Right lobe of liver (tissue), 4 donors: ENCODE measurements around the gene IGF2R.

Experiments used
- POLR2A ChIP-seq: fragments of 450-650 bp; IDR thresholded peaks from one replicate; pipeline ENCODE4 v1.6.1; 2017; ENCODE audit warnings: antibody characterized with exemption, mild to moderate bottlenecking
- TF ChIP-seq, protein P1 (sequence below), 4 donors: fragments of 200-600 bp in 3 of 4; fragments of 450-650 bp in 1 of 4; IDR thresholded peaks; one replicate each; pipeline versions ENCODE4 v1.5.1 to v1.8.0; 2016 to 2022; ENCODE audit warnings: antibody characterized with exemption in 4 of 4, mild to moderate bottlenecking in 2 of 4
- donor health status: DM: no; HTN: no; CAD: no.
- donor health status: DM: no; HTN: no; CAD: no.
- donor health status: DM: no; HTN: yes; CAD: no.

DNA sequence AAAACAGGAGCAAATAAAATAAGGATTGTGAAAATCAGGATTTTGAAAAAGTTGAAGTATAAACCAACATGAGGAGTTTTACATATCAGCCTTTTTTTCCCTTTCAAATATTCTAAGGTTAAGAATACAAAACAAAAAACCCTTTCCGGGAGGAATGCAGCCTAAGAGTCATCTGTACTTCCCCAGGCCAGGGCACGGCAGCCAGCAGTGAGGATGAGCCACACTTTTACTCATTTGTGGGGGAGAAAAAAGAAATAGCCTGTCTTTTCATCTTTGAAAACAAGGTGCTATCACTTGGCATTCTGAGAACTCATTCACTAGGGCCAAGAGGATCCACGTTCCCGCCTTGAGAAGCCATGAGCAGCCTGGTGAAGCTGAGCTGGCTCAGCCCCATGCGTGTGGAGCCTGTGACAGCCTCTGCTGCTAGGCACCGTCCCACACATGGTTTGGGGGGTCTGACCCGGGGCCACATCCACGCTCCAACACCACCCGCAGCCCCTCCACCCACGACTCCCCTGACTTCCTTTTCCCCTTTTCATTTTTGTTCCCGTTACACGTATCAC, 164.0 kb downstream of the IGF2R start:
- TF ChIP-seq, protein P1, sequence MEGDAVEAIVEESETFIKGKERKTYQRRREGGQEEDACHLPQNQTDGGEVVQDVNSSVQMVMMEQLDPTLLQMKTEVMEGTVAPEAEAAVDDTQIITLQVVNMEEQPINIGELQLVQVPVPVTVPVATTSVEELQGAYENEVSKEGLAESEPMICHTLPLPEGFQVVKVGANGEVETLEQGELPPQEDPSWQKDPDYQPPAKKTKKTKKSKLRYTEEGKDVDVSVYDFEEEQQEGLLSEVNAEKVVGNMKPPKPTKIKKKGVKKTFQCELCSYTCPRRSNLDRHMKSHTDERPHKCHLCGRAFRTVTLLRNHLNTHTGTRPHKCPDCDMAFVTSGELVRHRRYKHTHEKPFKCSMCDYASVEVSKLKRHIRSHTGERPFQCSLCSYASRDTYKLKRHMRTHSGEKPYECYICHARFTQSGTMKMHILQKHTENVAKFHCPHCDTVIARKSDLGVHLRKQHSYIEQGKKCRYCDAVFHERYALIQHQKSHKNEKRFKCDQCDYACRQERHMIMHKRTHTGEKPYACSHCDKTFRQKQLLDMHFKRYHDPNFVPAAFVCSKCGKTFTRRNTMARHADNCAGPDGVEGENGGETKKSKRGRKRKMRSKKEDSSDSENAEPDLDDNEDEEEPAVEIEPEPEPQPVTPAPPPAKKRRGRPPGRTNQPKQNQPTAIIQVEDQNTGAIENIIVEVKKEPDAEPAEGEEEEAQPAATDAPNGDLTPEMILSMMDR (IDR thresholded peaks at IDR 0.05) = no peak
- TF ChIP-seq POLR2A = no peak
